HG03095 (cell line): ENCODE results near the gene GASK1A.

Source experiments
- ATAC-seq: cut with Tn5 transposase; IDR thresholded peaks from one replicate; pipeline ENCODE4 v1.9.1; 2021; ENCODE audit warnings: moderate library complexity; ENCODE audit not compliant: unreplicated experiment

The GASK1A gene

DNA sequence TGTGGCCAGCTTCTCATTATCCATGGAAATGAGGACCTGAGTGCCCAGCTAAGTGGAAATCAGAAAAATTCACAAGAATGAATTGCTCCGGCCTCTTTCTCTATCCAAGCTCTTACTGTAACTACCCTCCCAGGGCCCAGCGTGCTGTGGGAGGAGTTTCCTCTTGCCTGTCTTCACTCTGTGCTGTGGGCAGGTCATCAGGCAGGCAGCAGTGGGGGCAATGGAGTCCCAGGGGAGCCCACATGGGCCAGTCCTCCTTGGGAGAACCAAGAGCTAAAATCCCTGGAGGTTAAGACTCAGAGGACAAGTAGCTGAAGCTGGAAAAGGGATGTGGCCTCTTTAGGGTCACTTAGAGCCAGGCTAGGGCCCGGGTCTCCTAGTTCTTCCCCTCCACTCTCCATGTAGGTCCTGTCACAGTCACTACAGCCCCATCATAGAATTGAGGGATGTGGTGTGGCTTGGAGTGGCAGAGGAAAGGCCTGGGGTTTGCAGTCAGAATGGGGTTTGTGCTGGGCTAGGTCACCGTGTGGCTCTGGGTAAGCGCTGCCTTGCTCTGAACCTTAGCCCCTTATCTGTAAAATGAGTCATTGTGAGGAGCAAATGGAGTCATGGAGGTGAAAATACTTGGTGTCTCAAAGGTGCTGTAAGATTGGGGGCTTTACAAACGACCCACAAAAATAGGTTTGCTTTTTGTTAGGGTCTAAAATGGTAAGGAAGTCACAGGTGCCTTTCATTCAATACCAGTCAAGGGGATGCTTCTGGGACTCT is 3.7 kb downstream of the GASK1A start:
- ATAC-seq: no peak

DNA sequence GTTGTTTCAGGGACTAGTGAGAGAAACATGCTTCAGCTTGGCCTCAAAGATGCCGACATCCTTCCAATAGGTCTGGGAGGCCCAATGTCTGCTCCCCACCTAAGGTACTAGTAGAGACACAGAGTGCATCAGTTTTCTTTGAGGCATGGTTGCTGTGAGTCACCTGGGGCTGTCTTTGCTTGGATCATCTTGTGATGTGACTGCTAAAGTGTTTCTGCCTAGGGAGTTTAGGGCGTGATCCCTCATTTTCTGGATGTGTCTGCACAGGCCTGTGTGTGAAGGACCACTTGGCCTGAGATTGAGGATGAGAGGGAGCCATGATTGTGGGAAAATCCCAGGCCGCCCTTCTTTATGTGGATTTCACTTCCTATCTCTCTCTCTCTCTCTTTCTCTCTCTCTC is 4.8 kb downstream of the GASK1A start:
- no peak for ATAC-seq

DNA sequence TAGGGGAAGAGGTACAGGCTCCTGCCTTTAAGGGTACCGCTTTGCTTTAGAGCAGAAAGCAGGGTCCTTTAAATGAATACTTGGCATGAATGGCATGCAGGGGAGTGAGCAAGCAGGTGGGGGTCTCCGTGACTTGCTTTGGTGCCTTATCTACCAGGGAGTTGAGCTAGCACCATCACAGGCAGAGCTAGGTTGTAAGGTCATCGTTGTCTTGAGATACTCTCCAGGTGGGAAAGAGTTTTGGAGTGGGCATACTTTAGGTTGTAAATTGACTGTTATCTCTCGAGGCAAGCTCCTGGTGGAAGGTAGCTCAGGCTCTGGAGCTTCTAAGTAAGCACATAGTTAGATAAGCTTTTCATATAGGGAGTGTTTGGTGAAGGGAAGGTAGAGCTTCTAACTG is 5.6 kb downstream of the GASK1A start:
- ATAC-seq: no peak

DNA sequence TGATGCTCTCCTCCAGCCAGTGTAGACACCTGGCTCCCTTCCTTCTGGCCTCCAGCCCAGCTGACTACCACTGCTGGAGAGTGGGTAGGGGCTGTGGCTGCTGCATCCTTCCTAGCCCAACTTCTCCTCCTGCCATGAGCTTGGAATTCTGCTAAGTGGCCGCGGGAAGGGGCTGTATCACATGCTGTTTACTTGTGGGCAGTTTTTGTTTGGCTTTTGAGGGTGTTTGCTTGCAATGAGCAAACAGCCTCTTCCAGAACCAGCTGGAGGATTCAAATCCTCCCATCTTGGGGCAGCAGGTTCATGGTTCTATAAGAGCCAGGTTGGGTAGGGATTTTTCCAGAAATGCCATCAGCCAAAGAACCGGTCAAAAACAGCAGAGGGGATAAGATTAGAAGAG is 9.0 kb downstream of the GASK1A start:
- no peak for ATAC-seq

DNA sequence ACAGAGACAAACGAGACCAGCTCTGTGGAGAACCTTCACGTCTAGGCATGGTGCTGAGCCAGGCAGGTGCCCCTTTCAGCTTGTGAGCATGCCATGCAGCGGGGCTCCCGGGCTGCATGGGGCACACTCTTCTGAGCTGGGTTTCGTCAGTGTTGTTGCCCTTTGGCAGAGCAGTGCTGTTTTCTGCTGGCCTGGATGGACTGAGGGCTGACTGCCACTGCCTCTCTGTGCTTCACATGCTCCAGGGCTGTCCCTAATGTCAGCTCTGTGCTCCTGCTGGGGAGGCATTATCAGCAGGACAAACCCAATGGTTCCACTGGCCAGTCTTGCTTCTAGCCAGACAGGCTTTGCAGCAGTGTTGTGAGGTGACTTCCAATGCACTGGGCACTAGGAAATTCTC is 9.5 kb downstream of the GASK1A start:
- no peak for ATAC-seq

DNA sequence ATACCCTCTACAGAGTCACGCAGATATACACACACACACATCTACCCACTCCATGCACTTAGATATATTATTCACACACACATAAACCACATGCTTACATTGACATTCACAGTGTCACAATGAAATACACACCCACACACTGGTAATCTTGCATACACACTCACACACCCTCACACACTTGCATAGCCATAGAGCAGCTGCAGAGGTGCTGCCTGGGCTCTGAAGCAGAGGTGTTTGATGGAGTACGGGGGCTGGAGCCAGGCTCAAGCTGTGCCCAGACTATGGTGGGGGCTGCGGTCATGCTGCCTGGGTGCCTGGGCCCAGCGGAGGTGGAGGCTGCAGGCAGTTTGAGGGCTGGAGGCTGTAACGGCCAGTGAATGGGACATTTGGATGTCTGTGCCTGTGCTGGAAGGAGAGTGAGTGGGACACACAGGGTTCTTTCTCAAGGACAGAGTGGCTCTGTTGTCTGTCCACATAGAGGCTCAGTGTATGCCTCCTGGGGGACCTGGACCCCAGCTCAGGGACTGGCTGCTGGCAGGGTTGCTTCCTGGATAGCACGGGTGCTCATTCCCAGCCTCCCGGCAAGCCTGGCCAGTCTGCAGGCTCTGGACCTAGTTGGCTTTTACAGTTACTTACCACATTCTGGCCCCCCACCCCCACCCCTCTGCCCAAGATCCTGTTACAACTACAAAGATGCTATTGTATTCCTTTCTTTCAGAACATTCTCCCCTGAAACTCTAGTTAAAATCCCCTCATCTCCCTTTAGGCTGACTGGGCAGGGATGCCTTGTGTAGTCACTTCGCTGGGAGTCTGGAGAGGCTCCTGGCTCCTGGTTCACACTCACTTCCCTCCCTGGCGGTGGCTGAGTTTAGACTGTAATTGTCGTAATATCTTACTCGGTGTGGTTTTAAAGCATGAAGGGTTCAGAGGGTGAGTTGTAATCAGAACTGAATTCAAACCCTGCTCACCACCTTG is 12.5 kb downstream of the GASK1A start:
- ATAC-seq: no peak

DNA sequence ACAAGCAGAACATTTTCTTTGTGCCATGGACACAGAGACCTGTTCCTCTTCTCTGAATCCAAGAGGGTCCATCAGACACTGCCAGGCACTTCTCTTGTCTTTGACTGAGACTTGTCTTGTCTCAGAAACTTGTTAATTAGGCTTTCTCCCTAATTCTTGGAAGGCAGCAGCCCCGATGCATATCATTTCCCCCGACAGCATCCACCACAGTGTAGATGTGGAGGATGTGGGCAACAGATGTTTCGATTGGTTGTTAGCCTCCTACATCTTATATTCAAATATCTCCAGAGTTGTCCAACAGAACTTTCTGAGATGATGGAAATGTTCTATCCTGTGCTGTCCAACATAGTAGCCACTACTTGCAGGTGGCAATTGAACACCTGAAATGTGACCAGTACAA is 15.5 kb downstream of the GASK1A start:
- ATAC-seq: no peak

DNA sequence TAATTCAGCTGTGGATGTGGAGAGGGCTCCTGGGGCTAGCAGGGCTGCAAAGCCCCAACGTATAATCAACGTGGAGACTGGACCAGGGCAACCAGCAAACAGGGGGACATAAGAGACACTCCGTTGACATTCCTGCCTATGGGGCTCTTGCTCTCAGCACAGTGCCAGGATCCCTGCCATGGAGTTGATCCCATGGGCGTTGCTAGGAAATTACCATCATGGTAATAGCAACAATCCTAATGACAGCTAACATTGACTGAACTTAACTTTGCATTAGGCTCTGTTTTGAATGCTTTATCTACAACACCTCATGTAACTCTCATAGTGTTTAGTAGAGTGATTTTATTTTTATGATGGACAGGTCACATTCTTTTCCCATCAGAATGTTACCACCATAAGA is 16.9 kb downstream of the GASK1A start:
- ATAC-seq: no peak

DNA sequence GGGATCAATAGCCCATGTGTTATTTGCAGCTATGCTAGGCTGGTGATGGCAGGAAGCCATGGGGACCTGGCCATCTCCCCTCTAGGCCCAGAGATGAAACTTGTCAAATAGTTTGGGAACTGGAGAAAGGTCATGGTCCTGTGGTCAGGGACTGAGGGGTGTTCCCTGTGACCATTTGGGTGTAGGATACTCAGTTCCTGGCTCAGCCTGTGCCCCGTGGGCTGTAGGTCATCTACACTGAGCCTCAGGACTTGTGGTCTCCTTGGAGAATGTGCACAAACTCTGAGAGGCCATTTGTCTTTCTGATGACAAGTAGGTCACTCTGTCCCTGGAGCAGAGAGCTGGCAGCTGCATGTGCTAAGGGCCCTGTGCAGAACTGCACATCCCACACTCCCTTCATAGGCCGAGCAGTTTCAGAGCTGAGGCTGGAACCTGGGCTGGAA is 17.5 kb downstream of the GASK1A start:
- no peak for ATAC-seq

DNA sequence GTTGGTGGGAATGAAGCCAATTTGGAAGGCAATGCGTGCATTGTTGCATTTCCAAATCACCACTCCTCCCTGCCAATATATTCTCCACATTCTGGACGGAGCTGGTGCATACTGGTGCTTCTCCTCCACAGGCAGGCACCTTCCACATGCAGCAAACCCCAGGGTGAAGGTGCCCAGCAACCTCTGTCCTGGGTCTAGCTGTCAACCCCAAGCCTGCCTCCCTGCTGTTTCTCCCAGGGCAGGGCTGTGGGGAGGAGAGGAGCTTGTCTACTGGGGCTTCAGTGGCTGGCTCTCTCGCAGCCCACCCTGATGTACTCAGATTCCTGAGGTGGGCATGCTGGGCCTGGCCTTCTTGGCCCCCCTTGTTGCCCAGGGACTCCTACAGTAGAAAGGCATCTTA is 20.1 kb downstream of the GASK1A start:
- no peak for ATAC-seq

DNA sequence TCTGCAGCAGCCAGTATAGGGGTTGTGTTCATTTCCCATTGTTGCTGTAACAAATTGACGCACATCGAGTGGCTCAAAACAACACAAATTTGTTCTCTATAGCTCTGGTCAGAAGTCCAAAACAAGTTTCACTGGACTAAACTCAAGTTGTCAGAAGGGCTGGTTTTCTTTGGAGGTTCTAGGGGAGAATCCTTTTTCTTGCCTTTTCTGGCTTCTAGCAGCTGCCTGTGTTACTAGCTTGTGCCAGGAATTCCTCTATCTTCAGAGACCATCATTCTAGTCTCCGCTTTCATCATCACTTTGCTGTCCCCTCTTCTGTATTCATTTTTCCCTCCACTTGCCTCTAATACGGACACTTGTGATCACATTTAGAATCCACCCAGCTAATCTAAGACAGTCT is 20.5 kb downstream of the GASK1A start:
- ATAC-seq: no peak

DNA sequence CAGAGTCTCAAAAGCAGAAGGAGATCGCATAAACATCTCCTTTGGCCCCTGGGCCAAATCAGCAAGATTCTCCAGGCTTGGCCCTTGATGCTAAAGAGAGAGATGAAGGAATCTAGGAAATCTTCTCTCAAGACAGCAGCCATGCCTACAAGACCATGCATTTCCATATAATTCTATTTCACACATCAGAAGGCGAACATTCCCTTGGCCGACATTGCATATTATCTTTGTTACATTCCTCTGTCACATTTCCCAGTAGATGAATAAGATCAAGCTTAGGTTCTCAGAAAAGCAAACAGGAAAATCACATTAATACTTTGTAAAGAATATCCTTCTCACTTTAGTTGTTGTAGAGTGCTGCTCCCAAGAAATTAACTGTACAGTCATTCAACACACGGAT is 21.3 kb downstream of the GASK1A start:
- ATAC-seq: no peak

DNA sequence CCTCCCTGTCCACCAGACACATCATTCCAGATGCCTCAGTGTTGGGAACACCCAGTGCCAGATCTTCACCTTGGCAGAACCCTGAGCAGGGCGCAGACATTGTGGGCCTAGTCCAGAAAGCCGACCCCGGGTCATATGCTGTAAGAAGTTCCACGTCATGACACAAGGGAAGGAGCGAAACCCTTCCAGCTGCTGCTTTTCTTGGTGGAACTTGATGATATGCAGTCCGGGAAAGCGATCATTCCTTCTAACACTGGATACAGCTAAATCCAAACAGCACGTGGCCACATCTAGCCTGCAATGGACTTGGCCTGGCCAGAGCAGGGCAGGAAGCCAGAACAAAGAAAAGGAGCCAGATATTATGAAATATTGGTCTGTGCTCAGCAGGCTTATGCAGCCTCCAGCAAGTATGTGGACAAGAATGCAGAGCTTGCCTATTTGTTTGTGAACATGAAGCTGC is 22.0 kb downstream of the GASK1A start:
- no peak for ATAC-seq

DNA sequence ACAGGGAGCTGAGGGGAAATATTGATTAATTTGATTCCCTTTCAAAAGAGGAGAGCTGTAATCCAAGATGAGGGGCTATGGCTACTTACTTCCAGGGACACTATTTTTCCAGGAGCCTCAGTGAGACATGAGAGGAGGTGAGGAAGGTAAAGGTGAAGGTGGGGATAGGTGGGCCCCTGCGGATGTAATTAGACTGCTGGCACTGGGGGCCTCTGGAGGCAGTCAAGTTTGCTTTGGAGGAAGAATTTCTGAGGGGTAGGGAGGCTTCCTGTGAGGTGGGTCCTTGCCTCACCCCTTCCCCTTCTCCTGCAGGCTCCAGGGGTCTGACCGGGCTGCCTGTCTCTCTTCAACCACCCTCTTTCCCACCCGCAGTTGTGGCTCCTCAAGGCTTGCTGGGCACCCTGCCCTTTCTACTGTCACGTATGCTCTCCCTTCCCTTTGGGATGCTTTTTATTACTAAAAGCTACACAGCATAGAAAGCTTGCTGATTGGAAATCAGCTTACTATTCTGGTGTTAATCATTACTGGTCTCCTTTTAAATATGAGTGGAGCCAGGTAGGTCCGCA is 22.5 kb downstream of the GASK1A start:
- ATAC-seq: no peak

DNA sequence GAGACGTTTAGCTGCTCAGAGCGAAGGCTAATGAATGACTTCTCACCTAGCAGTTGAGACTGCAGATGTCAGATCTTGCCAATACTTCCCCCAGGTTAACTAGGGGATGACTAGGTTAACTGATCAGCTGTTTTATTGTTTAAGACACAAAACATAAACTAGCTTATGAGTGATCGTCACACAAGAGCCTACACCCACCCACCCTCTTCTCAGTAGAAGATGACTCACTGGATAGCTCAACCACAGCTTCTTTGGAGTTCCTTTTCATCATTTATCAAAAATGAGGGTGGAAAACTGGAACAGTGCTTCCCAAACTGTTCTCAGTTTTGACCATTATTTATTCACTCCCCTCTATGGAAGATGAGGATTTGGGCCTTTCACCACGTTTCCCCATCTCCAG is 25.2 kb downstream of the GASK1A start:
- no peak for ATAC-seq

DNA sequence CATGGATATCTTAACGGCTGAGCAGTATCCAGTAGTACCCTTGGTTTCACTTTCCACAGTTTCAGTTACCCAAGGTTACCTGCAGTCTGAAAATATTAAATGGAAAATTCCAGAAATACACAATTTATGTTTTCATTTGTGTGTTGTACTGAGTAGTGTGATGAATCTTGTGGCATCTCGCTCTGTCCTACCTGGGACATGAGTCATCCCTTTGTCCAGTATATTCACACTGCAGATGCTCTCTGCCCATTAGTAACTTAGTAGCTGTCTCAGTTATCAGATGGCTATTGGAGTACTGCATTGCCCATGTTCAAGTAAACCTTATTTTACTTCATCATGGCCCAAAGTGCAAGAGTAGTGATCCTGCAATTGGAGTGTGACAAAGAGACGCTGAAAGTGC is 26.1 kb downstream of the GASK1A start:
- ATAC-seq: no peak

DNA sequence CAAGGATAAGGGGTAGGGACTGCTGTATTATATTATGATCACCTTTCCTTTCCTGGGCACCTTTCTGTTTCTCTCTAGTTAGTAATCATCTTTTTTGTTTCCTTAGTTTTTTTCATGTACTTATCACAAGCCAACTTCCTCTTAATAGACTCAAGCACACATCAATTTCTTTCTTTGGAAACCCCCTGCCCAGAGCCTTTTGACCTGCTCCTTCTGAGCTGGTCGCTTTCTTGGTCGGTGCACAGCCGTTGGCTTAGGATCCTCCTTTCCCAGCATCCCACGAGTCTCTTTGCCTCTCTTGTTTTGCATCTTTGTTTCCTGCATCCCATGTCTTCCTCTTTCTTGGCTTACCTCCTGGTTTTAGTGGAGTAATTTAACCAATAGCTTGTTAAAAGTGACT is 26.9 kb downstream of the GASK1A start:
- ATAC-seq: no peak

DNA sequence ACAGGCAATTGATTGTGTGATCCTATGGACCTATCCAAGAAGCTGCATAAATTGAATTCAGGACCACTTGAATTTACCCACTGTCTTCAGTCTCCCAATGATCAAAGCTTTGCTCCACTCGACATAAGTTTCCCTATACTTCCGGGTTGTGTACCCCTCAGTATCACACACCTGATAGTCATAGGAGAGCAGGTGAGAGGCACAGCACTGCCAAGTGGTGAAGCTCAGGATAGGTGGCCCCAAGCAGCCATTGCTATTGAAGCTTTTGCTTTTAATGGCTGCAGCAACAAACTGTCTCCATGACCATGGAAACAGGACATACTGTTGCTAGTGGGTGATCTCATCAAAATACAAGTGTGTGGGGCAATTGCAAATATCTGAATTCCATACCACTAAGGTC is 27.7 kb downstream of the GASK1A start:
- no peak for ATAC-seq

DNA sequence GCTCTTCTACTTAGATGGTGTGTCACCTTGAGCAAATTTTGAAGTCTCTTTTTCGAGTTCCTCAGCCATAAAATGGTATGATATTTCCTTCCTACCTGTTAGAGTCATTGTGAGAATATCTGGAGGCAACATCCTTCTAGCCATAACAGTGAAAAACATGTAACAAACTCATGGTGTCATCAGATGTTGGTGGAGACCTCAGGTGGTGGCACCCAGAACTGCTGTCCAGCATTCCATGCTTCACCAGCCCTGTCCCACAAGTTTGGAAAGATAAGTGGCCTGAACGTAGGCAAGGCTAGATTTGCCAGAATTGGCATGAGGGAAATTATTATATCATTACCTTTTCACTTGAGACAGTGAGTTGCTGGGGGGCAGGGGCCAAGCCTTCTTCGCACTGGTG is 30.4 kb downstream of the GASK1A start:
- ATAC-seq: no peak

DNA sequence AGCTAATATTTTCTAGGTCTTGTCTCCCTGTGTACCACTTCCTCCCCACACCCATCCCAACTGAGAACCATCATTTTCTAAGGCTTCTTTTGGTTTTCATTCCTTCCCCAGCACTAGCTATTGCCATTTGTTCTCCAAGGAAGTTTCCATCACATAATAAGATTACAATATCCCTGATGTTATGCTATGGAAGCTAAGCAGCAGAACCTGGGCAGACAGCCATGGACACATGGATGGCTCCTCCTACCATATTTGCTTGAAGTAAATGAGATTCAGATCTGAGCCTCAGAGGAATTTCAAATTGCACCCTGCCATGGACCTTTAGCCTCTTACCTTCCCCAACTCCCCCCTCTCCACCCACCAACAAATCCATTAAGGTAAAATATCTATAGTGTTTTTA is 31.5 kb downstream of the GASK1A start:
- no peak for ATAC-seq

DNA sequence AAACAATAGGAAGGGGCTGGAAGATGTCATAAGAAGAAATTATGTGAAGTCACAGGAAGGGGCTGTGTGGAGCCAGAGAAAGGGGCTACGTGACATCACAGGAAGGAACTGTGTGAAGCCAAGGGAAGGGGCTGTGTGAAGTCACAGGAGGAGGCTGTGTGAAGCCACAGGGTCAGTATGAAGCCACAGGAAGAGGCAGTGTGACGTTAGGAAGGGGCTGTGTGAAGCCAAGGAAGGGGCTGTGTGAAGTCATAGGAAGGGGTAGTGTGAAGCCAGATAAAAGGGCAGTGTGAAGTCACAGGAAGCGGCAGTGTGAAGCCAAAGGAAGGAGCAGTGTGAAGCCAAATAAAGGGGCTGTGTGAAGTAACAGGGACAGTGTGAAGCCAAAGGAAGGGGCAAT is 32.5 kb downstream of the GASK1A start:
- ATAC-seq: no peak

DNA sequence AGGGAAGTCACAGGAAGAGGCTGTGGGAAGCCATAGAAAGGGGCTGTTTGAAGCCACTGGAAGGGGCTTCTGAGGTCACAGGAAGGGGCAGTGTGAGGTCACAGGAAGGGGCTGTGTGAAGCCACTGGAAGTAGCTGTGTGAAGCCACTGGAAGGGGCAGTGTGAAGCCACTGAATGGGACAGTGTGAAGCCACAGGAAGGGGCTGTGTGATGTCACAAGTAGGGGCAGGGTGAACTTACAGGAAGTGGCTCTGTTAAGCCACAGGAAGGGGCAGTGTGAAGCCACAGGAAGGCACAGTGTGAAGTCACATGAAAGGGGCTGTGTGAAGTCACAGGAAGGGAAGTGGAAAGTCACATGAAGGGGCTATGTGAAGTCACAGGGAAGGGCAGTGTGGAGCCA is 33.1 kb downstream of the GASK1A start:
- ATAC-seq: no peak
